Prostate gland (tissue), 2 donors: ENCODE measurements around the gene SLC11A1.

Experiments
- POLR2AphosphoS5 ChIP-seq: sonication (generic); formaldehyde crosslinking; IDR thresholded peaks from one replicate; pipeline ENCODE4 v1.6.1; 2017; ENCODE audit warnings: antibody characterized with exemption
- TF ChIP-seq, protein P1 (sequence below), 4 experiments: fragments of 200-600 bp in 2 of 4; fragments of 450-650 bp in 2 of 4; sonication (generic) in 2 of 4; IDR thresholded peaks; 1 replicate in 3 of 4; 2 replicates in 1 of 4; pipeline ENCODE4 v1.5.1; 2016 to 2019; ENCODE audit warnings: antibody characterized with exemption in 4 of 4, mild to moderate bottlenecking in 2 of 4, moderate library complexity in 2 of 4

DNA sequence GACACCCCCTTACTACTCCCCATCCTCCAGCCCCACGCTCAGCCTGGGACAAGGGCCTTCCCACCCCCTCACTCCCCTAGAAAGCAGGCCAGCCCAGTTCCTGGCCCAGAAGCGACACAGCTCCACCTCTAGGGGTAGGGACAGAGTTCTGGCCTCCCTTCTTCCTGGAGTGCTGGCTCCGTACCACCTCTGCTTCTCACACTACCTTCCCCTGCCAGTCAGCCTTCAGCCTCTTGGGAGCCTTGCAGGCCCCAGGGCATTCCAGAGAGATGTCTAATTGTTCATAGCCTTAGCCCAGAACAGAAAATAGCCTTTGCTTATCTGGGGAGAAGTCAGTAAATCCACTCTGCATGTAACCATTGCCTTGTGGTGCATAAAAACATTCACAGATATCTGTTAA, 38.5 kb upstream of the SLC11A1 start:
- TF ChIP-seq, protein P1, sequence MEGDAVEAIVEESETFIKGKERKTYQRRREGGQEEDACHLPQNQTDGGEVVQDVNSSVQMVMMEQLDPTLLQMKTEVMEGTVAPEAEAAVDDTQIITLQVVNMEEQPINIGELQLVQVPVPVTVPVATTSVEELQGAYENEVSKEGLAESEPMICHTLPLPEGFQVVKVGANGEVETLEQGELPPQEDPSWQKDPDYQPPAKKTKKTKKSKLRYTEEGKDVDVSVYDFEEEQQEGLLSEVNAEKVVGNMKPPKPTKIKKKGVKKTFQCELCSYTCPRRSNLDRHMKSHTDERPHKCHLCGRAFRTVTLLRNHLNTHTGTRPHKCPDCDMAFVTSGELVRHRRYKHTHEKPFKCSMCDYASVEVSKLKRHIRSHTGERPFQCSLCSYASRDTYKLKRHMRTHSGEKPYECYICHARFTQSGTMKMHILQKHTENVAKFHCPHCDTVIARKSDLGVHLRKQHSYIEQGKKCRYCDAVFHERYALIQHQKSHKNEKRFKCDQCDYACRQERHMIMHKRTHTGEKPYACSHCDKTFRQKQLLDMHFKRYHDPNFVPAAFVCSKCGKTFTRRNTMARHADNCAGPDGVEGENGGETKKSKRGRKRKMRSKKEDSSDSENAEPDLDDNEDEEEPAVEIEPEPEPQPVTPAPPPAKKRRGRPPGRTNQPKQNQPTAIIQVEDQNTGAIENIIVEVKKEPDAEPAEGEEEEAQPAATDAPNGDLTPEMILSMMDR (IDR thresholded peaks at IDR 0.05) = no peak
- no peak for TF ChIP-seq POLR2AphosphoS5
